NT2/D1 (cell line): Measurements from ENCODE around the gene SHE.

Experiments
- SUZ12 ChIP-seq: IDR thresholded peaks from 2 replicates; pipeline ENCODE4 v1.6.1; 2011; ENCODE audit not compliant: insufficient read length, insufficient read depth; ENCODE audit errors: extremely low read depth
- YY1 ChIP-seq: IDR thresholded peaks from 2 replicates; pipeline ENCODE4 v1.6.1; 2011; ENCODE audit not compliant: insufficient read length, insufficient read depth
- ZNF274 ChIP-seq: IDR thresholded peaks from 2 replicates; pipeline ENCODE4 v1.6.1; 2011; ENCODE audit warnings: mild to moderate bottlenecking, low read depth, low read length

GRCh38 chr1:154527192-154527591 is 25.0 kb upstream of the SHE start:
- TF ChIP-seq YY1: no peak
- no peak for TF ChIP-seq SUZ12
- no peak for TF ChIP-seq ZNF274
